ENCODE data around the gene HNRNPUL1.
A peak's percentile ranks its signal among the peaks of the same experiment; 100 is the strongest.

- TF ChIP-seq CTCF (IDR thresholded peaks at IDR 0.05) (peak in 2 of 3 experiments; percentile 12 to 28), POLR2A (IDR thresholded peaks at IDR 0.05; ENCODE audit: low read depth) (no peak)
Observed at GRCh38 chr19:41226053-41226873, 37.9 kb upstream of the HNRNPUL1 start.
